Bronchial epithelial cell (primary cell): ENCODE measurements around the gene ECM1. TPM values are rescaled to one million over a fixed set of nuclear protein-coding genes. Genes with fewer than 3 reads are reported as not detected.

Experiments used
- DNase-seq: peaks from one replicate; pipeline ENCODE4 v3.0.0-alpha.2; 2010; ENCODE audit warnings: low read depth
- FAIRE-seq: peaks from 2 replicates; lab custom pipeline; 2011; peaks lifted over from hg19 to GRCh38; lab: Jason Lieb, UNC
- H3K27me3 ChIP-seq: 2 replicates; pipeline ENCODE4 v1.5.1; 2011; ENCODE audit warnings: low read length; ENCODE audit not compliant: control insufficient read depth, insufficient read depth
- H3K36me3 ChIP-seq: 2 replicates; pipeline ENCODE4 v1.5.1; 2011; ENCODE audit warnings: low read length; ENCODE audit not compliant: control insufficient read depth, insufficient read depth
- H3K4me3 ChIP-seq: 2 replicates; pipeline ENCODE4 v1.5.1; 2011; ENCODE audit warnings: mild to moderate bottlenecking, low read depth, low read length, control low read depth
- total RNA-seq: library from RNA; depleted of rRNA; stranded (reverse); fragments of >200 nt; gene quantifications from 2 replicates; pipeline ENCODE4 v1.2.1, GENCODE V29; 2014
- TF ChIP-seq, protein P1 (sequence below): IDR thresholded peaks from 2 replicates; pipeline ENCODE4 v1.5.1; 2011; ENCODE audit warnings: mild to moderate bottlenecking, moderate library complexity, low read length, control low read depth, inconsistent platforms; ENCODE audit not compliant: insufficient read depth, severe bottlenecking

ECM1 gene
- total RNA-seq, 1 donor from 2014 or later, result 5.8 TPM

DNA sequence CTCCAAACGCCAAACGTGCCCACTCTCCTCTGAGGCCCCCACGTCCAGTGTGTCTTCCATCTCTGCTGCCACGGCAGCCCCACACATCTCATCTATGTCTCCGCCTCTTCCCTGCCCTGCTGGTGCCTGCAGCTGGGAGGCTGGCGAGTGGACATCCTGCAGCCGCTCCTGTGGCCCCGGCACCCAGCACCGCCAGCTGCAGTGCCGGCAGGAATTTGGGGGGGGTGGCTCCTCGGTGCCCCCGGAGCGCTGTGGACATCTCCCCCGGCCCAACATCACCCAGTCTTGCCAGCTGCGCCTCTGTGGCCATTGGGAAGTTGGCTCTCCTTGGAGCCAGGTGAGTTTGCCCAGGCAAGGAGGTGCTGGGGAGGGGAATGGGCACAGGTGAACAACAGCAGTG lies 49.9 kb downstream of the ECM1 start:
- FAIRE-seq (no peak), DNase-seq (no peak)
- H3K27me3 ChIP-seq, result no peaks in the 10 kb centered on the region
- TF ChIP-seq, protein P1, sequence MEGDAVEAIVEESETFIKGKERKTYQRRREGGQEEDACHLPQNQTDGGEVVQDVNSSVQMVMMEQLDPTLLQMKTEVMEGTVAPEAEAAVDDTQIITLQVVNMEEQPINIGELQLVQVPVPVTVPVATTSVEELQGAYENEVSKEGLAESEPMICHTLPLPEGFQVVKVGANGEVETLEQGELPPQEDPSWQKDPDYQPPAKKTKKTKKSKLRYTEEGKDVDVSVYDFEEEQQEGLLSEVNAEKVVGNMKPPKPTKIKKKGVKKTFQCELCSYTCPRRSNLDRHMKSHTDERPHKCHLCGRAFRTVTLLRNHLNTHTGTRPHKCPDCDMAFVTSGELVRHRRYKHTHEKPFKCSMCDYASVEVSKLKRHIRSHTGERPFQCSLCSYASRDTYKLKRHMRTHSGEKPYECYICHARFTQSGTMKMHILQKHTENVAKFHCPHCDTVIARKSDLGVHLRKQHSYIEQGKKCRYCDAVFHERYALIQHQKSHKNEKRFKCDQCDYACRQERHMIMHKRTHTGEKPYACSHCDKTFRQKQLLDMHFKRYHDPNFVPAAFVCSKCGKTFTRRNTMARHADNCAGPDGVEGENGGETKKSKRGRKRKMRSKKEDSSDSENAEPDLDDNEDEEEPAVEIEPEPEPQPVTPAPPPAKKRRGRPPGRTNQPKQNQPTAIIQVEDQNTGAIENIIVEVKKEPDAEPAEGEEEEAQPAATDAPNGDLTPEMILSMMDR, result no peak
- H3K36me3 ChIP-seq, result peaks cover 9% of the 10 kb centered on the region
- no peak overlapping the region for H3K4me3 ChIP-seq

DNA sequence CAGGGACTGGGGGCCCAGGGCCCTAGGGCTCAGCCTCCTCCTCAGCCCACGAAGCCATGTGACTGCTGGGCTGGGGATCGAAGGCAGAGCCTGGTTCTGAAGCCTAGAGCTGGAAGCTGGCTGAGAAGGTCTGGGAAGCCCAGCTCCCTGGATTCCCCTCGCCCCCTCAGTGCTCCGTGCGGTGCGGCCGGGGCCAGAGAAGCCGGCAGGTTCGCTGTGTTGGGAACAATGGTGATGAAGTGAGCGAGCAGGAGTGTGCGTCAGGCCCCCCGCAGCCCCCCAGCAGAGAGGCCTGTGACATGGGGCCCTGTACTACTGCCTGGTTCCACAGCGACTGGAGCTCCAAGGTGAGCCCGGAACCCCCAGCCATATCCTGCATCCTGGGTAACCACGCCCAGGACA lies 50.4 kb downstream of the ECM1 start:
- FAIRE-seq (no peak), DNase-seq (no peak)
- Histone ChIP-seq H3K4me3 (no peak overlapping the region), H3K27me3 (no peaks in the 10 kb centered on the region), H3K36me3 (peaks cover 9% of the 10 kb centered on the region)
- TF ChIP-seq, protein P1, result no peak

DNA sequence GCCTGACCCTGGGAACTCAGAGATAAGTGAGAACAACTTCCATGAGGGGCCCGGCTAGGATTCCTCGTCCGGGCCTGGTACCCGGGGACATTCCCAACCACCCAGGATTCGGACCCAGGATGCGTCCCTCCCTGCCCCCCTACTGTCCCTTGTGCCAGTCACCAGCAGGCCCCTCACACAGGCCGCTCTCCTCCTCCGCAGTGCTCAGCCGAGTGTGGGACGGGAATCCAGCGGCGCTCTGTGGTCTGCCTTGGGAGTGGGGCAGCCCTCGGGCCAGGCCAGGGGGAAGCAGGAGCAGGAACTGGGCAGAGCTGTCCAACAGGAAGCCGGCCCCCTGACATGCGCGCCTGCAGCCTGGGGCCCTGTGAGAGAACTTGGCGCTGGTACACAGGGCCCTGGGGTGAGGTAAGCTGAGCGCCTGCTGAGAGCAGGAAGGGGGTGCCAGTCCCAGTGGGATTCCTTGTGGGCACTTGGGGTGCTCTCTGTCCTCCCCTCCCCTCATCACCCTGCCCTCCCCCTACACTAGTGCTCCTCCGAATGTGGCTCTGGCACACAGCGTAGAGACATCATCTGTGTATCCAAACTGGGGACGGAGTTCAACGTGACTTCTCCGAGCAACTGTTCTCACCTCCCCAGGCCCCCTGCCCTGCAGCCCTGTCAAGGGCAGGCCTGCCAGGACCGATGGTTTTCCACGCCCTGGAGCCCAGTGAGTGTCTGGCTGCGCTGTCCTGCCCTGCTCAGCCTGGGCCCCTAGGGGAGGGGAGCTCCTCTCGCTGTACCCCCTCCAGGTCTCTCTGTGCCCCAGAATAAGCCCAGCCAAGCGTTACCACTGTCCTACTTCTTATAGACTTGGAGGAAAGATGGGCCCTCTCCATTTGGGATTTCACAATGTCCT lies 51.1 kb downstream of the ECM1 start:
- DNase-seq (no peak), FAIRE-seq (no peak)
- Histone ChIP-seq H3K36me3 (peaks cover 8% of the 10 kb centered on the region), H3K27me3 (no peaks in the 10 kb centered on the region), H3K4me3 (no peak overlapping the region)
- TF ChIP-seq, protein P1, result no peak

DNA sequence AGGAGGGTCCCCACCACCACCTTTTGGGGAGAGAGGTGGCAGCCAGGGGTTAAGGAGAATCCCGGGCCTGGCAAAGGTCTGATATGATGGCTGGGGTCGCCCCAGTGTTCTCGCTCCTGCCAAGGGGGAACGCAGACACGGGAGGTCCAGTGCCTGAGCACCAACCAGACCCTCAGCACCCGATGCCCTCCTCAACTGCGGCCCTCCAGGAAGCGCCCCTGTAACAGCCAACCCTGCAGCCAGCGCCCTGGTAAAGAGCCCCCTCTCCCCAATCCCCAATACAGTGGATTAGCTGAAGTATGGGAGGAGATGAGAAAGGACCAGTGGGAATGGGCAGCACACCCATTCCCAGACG lies 51.7 kb downstream of the ECM1 start:
- no peak for FAIRE-seq
- Histone ChIP-seq H3K27me3 (no peaks in the 10 kb centered on the region), H3K36me3 (peaks cover 7% of the 10 kb centered on the region), H3K4me3 (no peak overlapping the region)
- DNase-seq, result no peak
- TF ChIP-seq, protein P1, result no peak

DNA sequence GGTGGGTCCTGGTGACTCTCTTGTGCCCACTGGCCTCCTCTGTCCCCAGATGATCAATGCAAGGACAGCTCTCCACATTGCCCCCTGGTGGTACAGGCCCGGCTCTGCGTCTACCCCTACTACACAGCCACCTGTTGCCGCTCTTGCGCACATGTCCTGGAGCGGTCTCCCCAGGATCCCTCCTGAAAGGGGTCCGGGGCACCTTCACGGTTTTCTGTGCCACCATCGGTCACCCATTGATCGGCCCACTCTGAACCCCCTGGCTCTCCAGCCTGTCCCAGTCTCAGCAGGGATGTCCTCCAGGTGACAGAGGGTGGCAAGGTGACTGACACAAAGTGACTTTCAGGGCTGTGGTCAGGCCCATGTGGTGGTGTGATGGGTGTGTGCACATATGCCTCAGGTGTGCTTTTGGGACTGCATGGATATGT lies 52.1 kb downstream of the ECM1 start:
- Histone ChIP-seq H3K36me3 (peaks cover 7% of the 10 kb centered on the region), H3K27me3 (no peaks in the 10 kb centered on the region), H3K4me3 (no peak overlapping the region)
- peak; percentile 7 for FAIRE-seq
- TF ChIP-seq, protein P1, result peak; percentile 98
- no peak for DNase-seq
